Testis (tissue), 3 donors: ENCODE results near the gene CCL17. TPM values are rescaled to one million over a fixed set of nuclear protein-coding genes. Genes with fewer than 3 reads are reported as not detected.

Source experiments
- DNase-seq: peaks from one replicate; pipeline ENCODE4 v3.0.0-alpha.2; 2019
- H3K27ac ChIP-seq, 2 donors: fragments of 200-600 bp; sonication (generic); one replicate each; pipeline ENCODE4 v1.5.1; 2019
- H3K27me3 ChIP-seq: fragments of 200-600 bp; sonication (generic); one replicate; pipeline ENCODE4 v1.5.1; 2019
- H3K36me3 ChIP-seq: fragments of 200-600 bp; sonication (generic); one replicate; pipeline ENCODE4 v1.5.1; 2017; ENCODE audit warnings: low read depth; ENCODE audit errors: missing control alignments
- H3K4me1 ChIP-seq: fragments of 200-600 bp; sonication (generic); one replicate; pipeline ENCODE4 v1.5.1; 2019
- H3K4me3 ChIP-seq, 2 donors: fragments of 200-600 bp; sonication (generic); one replicate each; pipeline ENCODE4 v1.5.1; 2017 to 2019
- H3K9me3 ChIP-seq: fragments of 200-600 bp; sonication (generic); one replicate; pipeline ENCODE4 v1.5.1; 2017
- POLR2A ChIP-seq: fragments of 450-650 bp; IDR thresholded peaks from one replicate; pipeline ENCODE4 v1.6.1; 2017; ENCODE audit warnings: antibody characterized with exemption, mild to moderate bottlenecking, moderate library complexity
- WGBS, 2 donors: methylation state at CpG; one replicate each; pipeline ENCODE4 v1.1.5; 2018; 5-methylcytosine and 5-hydroxymethylcytosine counted together
- intact Hi-C: fragments of 100-400 bp; cut with DNase I; formaldehyde crosslinking; loops from one replicate; pipeline ENCODE4 v1.15.1; 2023; ENCODE audit warnings: low total_unique reads
- polyA plus RNA-seq: library from polyadenylated mRNA; stranded (reverse); fragments of 350-450 nt; fragmentation: Illumina TruSeq; extraction: RNeasy Lipid Tissue Mini Kit (QIAGEN cat#74804); gene quantifications from one replicate; pipeline ENCODE4 v1.2.3, GENCODE V29; 2014; ENCODE audit warnings: low read depth, low replicate concordance; ENCODE audit not compliant: insufficient read depth
- total RNA-seq, 2 donors: library from RNA; depleted of rRNA; stranded (reverse); fragments of >200 nt; gene quantifications; one replicate each; pipeline ENCODE4 v1.2.3, GENCODE V29; 2016
- TF ChIP-seq, protein P1 (sequence below), 3 experiments: fragments of 450-650 bp in 2 of 3; fragments of 200-600 bp in 1 of 3; sonication (generic) in 1 of 3; IDR thresholded peaks; one replicate each; pipeline ENCODE4 v1.5.1; 2016 to 2019; ENCODE audit warnings: antibody characterized with exemption in 3 of 3, mild to moderate bottlenecking in 2 of 3, moderate library complexity in 1 of 3

The CCL17 gene
- total and polyA plus RNA-seq, 3 donors from 2014 or later = 0.81 to 4.0 TPM; not detected in 1

DNA sequence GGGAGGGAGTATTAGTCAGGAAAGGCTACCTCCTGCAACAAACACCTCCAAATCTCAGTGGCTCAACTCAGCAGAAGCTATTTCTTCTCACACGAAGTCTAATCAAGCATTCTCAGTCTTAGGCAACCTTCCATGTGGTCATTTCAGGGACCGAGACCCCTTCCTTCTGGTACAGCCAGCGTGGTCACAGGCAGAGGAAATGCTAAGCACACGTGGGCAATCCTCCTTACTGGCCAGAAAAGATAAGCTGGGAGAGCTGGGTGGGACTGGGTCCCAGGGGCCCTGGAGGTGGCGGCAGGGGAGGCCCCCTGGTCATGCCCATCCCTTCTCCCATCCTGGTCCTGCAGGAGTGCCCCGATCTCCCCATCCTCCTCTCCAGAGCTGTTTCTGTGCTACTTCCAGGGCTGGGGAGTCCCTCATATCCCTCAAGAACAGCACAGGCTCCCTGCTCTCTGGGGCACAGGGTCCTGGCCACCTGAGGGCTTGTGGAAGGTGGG lies 38.0 kb upstream of the CCL17 start:
- WGBS, 2 donors = 61 to 77% methylated on average over 5 to 6 of the region's 6 CpGs
- intact Hi-C loops = no loop called here
- Histone ChIP-seq H3K27ac (no peak overlapping the region), H3K4me1 (peaks cover 4% of the 10 kb centered on the region), H3K36me3 (no peaks in the 10 kb centered on the region), H3K9me3 (no peaks in the 10 kb centered on the region), H3K4me3 (no peak overlapping the region), H3K27me3 (no peaks in the 10 kb centered on the region)
- TF ChIP-seq, protein P1, sequence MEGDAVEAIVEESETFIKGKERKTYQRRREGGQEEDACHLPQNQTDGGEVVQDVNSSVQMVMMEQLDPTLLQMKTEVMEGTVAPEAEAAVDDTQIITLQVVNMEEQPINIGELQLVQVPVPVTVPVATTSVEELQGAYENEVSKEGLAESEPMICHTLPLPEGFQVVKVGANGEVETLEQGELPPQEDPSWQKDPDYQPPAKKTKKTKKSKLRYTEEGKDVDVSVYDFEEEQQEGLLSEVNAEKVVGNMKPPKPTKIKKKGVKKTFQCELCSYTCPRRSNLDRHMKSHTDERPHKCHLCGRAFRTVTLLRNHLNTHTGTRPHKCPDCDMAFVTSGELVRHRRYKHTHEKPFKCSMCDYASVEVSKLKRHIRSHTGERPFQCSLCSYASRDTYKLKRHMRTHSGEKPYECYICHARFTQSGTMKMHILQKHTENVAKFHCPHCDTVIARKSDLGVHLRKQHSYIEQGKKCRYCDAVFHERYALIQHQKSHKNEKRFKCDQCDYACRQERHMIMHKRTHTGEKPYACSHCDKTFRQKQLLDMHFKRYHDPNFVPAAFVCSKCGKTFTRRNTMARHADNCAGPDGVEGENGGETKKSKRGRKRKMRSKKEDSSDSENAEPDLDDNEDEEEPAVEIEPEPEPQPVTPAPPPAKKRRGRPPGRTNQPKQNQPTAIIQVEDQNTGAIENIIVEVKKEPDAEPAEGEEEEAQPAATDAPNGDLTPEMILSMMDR (IDR thresholded peaks at IDR 0.05) = no peak
- TF ChIP-seq POLR2A = no peak
- DNase-seq = no peak

DNA sequence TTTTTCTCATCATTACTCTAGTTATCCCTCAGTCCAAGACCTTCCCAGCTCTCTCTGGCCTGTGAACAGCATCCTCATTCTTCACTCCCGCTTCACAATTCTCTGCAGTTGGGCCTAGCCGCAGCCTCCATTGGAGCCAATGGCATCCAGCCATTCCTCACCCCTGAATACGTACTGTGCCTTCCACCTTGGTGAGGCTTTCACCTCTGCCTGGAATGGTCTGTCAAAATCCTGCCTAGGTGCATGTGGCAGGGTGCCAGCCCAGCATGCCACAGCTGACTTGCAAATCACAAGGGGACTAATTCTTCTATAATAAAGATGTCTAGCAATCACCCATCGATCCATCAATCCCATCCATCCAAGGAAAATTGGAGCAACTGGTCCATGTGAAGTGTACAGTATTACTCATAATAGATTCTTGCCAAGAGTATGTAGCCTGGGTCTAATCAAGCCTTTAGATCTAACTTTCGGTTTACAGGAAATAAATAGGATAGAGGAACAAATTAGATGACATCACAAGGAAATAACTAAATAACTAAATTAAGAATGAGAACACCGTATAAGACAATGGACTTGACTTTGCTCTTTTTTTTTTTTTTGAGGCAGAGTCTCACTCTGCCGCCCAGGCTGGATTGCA lies 37.3 kb upstream of the CCL17 start:
- H3K36me3 ChIP-seq = no peaks in the 10 kb centered on the region
- no peak overlapping the region for H3K4me3 ChIP-seq
- no peak for DNase-seq
- no peaks in the 10 kb centered on the region for H3K9me3 ChIP-seq
- 81 to 88% methylated on average over 7 of the region's 7 CpGs for WGBS, 2 donors
- intact Hi-C loops = no loop called here
- TF ChIP-seq, protein P1 (IDR thresholded peaks at IDR 0.05) = no peak
- no peak for TF ChIP-seq POLR2A
- H3K27me3 ChIP-seq = no peaks in the 10 kb centered on the region
- peaks cover 8% of the 10 kb centered on the region for H3K4me1 ChIP-seq
- no peak overlapping the region for H3K27ac ChIP-seq

DNA sequence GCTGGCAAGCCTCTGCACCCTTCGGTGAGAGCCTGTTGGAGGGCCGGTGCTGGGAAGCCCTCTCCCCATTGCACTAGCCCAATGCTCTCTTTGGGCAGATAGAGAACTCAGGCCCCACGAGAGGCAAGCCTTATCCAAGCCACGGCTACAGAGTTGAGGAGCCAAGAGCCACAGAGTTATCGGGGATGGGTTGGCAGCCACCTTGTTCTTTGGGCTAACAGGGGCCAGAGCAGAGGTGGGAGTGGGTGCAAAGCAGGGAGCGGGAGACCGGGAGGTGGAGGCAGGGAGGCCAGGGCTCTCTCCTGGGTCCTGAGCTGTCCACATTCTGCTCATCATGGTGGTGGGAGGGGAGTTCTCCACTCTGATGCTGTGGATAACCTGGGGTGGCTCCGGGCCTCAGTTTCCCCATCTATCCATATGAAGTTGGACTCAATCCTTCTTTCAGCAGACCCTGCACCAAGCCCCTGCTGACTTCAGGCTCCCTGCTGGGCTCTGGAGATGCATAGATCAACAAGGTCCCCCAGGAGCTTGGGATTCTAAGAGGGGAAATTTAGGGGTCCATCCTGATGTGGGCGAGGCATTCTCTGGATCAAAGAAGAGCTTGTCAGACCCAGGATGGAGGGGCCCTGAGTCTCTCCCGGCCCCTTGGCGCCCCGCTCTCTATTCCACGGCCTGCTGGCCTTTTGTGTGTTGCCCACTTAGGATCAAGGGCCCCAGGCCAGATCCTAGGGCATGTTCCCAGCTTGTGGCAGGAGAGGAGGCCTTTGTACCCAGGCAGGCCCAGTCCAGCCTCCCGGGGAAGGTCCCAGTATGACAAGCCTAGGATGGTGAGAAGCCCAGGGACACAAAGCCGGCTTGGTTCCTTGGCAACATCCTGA lies 32.8 kb upstream of the CCL17 start:
- Histone ChIP-seq H3K27me3 (no peaks in the 10 kb centered on the region), H3K27ac (peak overlapping the region; percentile 48 to 88), H3K36me3 (no peaks in the 10 kb centered on the region), H3K9me3 (no peaks in the 10 kb centered on the region), H3K4me1 (peaks cover 15% of the 10 kb centered on the region), H3K4me3 (peak overlapping the region in 1 of 2 donors; percentile 72)
- TF ChIP-seq, protein P1 (IDR thresholded peaks at IDR 0.05) = no peak
- TF ChIP-seq POLR2A = no peak
- intact Hi-C loops = loop anchor here (10.0 kb wide), 1 partner anchor 67 kb away; no protein-coding TSS in a partner anchor
- whole genome bisulfite sequencing, 2 donors = 64 to 82% methylated on average over 8 to 15 of the region's 15 CpGs
- no peak for DNase-seq

DNA sequence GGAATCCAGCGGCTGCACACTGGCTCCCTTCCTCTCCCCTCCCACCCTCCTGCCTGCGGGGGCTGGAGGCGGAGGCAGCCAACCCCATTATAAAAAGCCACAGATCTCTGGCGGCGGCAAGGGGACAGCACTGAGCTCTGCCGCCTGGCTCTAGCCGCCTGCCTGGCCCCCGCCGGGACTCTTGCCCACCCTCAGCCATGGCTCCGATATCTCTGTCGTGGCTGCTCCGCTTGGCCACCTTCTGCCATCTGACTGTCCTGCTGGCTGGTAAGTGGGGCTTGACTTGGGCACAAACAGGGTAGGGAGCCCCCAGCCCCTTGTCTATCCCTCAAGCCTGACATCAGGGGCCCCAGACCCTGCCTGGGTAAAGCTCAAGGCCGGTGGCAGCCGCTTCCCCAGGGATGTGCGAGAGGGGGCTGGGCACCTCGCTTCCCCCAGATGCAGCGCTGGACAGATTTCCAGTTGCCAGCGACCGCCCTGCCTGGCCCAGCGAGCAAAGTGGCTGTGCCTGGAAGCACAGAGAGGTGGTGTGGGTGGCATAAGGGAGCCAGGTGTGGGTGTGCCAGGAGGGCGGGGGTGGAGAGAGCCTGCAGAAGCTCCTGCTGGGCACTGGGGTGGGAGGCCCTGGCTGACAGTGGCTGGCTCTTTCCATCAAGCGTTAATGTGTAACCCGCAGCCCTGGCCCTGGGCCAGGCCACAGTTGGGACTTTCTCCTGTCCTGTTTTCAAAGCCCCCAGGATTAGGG lies 32.0 kb upstream of the CCL17 start, which contains the start of gene CX3CL1:
TSS of gene CX3CL1 (plus strand) at position 119 of the 745 bp plus-strand sequence. CDS start at position 198, 79 bp downstream.
- intact Hi-C loops = loop anchor here (10.0 kb wide), 1 partner anchor 68 kb away; no protein-coding TSS in a partner anchor
- no peaks in the 10 kb centered on the region for H3K36me3 ChIP-seq
- no peaks in the 10 kb centered on the region for H3K27me3 ChIP-seq
- TF ChIP-seq, protein P1 (IDR thresholded peaks at IDR 0.05) = no peak
- no peak for TF ChIP-seq POLR2A
- no peaks in the 10 kb centered on the region for H3K9me3 ChIP-seq
- peak within 1 kb of the TSS; percentile 59 to 72 for H3K4me3 ChIP-seq
- H3K4me1 ChIP-seq = peaks cover 18% of the 10 kb centered on the region
- peak within 1 kb of the TSS; percentile 88 to 91 for H3K27ac ChIP-seq
- WGBS, 2 donors = 25 to 34% methylated on average over 16 to 17 of the region's 23 CpGs
- DNase-seq = peak; percentile 73
